Body of pancreas (tissue), 4 donors: Measurements from ENCODE around the gene LMX1B.
"Not testable (repeated sequence)": the region's sequence is repeated elsewhere in the genome, so short reads cannot be mapped to it uniquely, and the experiment has no call there.

Source experiments
- POLR2A ChIP-seq, 3 donors: fragments of 450-650 bp; IDR thresholded peaks; one replicate each; pipeline ENCODE4 v1.6.1; 2016; ENCODE audit warnings: antibody characterized with exemption in 3 of 3, mild to moderate bottlenecking in 2 of 3
- TF ChIP-seq, protein P1 (sequence below), 7 experiments: fragments of 450-650 bp in 4 of 7; fragments of 200-600 bp in 3 of 7; sonication (generic) in 3 of 7; IDR thresholded peaks; one replicate each; pipeline ENCODE4 v1.5.1; 2016 to 2019; ENCODE audit warnings: antibody characterized with exemption in 7 of 7

GRCh38 chr9:126717441-126717840, 103.7 kb downstream of the LMX1B start:
- not testable (repeated sequence) for TF ChIP-seq POLR2A (IDR thresholded peaks at IDR 0.05)
- TF ChIP-seq, protein P1, sequence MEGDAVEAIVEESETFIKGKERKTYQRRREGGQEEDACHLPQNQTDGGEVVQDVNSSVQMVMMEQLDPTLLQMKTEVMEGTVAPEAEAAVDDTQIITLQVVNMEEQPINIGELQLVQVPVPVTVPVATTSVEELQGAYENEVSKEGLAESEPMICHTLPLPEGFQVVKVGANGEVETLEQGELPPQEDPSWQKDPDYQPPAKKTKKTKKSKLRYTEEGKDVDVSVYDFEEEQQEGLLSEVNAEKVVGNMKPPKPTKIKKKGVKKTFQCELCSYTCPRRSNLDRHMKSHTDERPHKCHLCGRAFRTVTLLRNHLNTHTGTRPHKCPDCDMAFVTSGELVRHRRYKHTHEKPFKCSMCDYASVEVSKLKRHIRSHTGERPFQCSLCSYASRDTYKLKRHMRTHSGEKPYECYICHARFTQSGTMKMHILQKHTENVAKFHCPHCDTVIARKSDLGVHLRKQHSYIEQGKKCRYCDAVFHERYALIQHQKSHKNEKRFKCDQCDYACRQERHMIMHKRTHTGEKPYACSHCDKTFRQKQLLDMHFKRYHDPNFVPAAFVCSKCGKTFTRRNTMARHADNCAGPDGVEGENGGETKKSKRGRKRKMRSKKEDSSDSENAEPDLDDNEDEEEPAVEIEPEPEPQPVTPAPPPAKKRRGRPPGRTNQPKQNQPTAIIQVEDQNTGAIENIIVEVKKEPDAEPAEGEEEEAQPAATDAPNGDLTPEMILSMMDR (IDR thresholded peaks at IDR 0.05), result not testable (repeated sequence)
